Measurements from ENCODE around the gene PRR15. TPM values are rescaled to one million over a fixed set of nuclear protein-coding genes. Genes with fewer than 3 reads are reported as not detected.

The PRR15 gene
- total RNA-seq, 1 donor from 2014 or later = 0.41 TPM

GRCh38 chr7:29607889-29608288, 44.3 kb downstream of the PRR15 start:
- DNase-seq (ENCODE audit: low spot score in 2 of 2) (no peak), FAIRE-seq (no peak)

- DNase-seq (ENCODE audit: low spot score in 2 of 2) = no peak
- no peak for FAIRE-seq
Measured at GRCh38 chr7:29609162-29610037, 45.8 kb downstream of the PRR15 start.

DNA sequence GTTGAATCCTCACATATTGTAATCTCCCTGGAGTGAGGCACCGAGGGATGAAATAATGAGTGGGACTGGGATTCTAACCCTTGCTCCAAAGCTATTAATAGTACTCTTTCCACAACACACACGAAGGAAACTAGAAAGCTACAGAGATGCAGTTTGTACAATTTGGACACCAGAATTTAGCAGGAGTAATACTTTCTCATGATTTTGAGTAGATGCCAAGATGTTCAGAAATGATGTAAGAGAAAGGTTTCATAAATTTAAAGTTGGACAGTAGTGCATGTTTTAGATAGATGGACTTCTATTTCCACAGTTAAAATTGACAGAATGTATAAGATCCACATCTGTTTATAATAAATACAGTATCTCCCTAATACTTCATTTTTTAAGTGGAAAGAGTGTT, 46.5 kb downstream of the PRR15 start:
- no peak for FAIRE-seq
- DNase-seq (ENCODE audit: low spot score in 2 of 2) = no peak

GRCh38 chr7:29611941-29612544, 48.4 kb downstream of the PRR15 start:
- no peak for DNase-seq (ENCODE audit: low spot score in 2 of 2)
- no peak for FAIRE-seq

DNA sequence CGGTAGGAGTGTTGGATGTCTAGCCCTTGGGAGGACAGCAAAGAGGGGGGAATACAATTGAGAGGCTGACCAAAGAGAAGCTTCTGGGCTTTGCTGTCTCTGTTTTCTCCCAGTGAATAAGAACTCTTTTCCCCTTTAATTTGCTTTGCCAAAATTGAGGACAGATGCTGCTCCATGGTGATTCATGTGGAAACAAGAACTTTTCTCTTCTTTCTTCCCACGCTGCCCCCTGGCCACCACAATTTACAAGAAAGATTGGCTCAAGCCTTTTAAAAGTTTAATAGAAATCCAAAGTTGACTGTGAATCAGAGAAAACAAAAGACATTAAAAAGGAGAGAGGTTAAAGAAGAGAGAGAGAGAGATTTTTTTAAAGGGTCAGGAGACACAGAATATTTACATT, 49.0 kb downstream of the PRR15 start:
- no peak for DNase-seq (ENCODE audit: low spot score in 2 of 2)
- no peak for FAIRE-seq

DNA sequence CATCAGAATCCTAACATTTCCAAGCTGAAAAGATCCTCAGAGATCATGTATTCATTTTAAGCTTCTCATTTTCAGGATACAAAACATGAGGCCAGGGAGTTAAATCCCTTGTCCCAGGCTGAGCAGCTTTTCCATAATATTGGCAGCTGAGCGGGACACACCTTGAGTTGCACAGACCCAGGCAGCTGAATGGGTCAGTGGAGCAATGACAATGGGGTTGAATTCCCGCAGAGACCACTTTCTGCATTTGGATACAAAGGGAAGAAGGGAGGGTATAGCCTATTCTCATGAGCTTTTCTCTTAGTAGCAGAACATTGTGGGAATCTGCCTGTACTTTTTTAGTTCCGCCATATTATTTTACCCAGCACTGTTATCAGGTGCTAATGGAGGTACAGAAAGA, 49.5 kb downstream of the PRR15 start:
- DNase-seq (ENCODE audit: low spot score in 2 of 2) = no peak

GRCh38 chr7:29614229-29614628, 50.6 kb downstream of the PRR15 start:
- no peak for DNase-seq (ENCODE audit: low spot score in 2 of 2)

More for the DNA sequence above, 49.5 kb downstream of the PRR15 start:
- FAIRE-seq = no peak

More at GRCh38 chr7:29614229-29614628, 50.6 kb downstream of the PRR15 start:
- FAIRE-seq = no peak

Other genes starting within 250 kb of the PRR15 start
- 4.1 TPM for gene WIPF3, start 242.7 kb downstream of the PRR15 start, total RNA-seq